DMS114 treated with DMSO at 0.1 percent for 48 hours (cell line): Measurements from ENCODE around the gene SMIM14.
"Not testable (repeated sequence)": the region's sequence is repeated elsewhere in the genome, so short reads cannot be mapped to it uniquely, and the experiment has no call there.

Source experiments
- DNase-seq: peaks from one replicate; lab custom pipeline; 2025; ENCODE audit not compliant: unreplicated experiment; lab: John Stamatoyannopoulos, UW

The SMIM14 gene

GRCh38 chr4:39606747-39607146 is 31.9 kb downstream of the SMIM14 start:
- DNase-seq = no peak

GRCh38 chr4:39597695-39598381 is 40.8 kb downstream of the SMIM14 start:
- DNase-seq = no peak

DNA sequence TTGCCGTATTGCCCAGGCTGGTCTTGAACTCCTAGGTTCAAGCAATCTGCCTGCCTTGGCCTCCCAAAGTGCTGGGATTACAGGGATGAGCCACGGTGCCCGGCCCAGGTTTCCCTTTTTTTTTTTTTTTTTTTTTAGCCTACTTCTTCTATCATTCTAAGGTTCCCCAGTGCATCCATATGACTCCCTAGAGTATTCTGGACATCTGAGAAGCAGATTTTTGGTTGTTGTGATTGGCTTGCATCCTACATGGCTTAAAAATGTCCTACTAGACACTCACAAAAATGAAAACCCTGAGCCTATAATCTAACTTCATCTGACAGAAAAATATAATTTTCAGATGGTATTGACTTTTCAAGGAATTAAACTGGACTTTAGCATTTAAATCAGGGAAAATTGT is 41.7 kb downstream of the SMIM14 start:
- no peak for DNase-seq

- no peak for DNase-seq
Measured at GRCh38 chr4:39591290-39591689, 47.4 kb downstream of the SMIM14 start.

GRCh38 chr4:39587881-39588280 is 50.8 kb downstream of the SMIM14 start:
- DNase-seq = no peak

DNA sequence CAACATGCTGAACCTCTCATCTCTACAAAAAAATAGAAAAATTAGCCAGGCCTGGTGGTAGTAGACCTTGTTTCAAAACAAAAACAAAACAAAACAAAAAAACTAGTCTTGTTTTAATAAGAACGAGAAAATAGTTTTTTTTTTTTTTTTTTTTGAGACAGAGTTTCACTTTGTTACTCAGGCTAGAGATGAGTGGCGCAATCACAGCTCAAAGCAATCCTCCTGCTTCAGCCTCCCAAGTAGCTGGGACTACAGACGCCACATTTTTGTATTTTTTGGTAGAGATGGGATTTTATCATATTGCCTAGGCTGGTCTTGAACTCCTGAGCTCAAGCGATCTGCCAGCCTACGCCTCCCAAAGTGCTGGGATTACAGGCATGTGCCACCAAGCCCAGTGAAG is 63.7 kb downstream of the SMIM14 start:
- no peak for DNase-seq

- DNase-seq = no peak
Measured at GRCh38 chr4:39571504-39571903, 67.2 kb downstream of the SMIM14 start.

DNA sequence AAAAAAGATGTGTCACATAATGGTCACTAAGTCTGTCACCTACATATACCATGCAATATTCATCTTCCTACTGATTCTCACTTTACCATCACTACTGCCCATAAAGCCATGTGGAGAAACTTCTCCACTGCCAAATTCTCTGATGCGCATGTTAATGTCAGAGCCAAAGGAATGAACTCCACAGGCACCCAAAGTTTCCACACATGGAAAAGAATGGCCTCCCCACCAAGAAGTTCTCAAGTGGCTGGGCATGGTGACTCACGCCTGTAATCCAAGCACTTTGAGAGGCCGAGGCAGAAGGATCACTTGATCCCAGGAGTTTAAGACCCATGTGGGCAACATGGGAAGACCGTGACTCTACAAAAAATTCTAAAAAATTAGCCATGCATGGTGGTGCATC is 67.6 kb downstream of the SMIM14 start:
- DNase-seq = no peak

DNA sequence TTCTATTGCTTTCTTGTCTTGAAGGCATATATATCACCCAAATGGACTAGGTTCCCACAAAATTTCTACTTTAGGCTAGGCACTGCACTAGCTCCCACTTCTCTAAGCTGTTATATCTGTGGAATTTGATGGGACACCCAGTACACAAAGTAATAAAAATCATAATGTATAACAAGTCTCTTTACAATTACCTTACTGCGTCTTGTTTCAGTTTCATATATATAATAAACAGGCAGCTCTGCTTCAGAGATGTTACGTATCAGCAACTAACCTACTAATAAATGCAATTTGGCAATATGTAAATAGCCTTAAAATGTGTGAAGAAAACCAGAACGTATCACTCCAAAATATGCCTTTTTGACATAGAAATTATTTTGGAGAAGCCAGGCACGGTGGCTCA is 69.5 kb downstream of the SMIM14 start:
- no peak for DNase-seq

DNA sequence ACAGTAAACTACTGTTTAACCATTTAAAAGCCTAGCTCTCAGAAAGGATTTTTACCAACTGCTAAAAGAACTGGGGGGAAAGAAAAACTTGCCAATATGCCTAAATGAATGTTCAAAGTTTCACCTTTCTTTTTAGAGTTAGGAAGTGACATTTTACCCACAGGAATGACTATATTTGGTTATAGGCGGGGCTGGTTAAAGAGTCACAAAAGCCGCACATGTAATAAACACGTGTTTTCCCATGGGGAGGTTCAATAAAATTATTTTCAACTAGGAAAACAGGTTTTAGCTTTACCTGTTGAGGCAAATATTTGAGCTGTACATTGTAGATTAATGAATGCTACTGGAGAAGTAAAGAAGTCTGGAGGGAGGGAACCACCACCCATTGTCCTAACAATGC is 69.9 kb downstream of the SMIM14 start:
- DNase-seq = no peak

DNA sequence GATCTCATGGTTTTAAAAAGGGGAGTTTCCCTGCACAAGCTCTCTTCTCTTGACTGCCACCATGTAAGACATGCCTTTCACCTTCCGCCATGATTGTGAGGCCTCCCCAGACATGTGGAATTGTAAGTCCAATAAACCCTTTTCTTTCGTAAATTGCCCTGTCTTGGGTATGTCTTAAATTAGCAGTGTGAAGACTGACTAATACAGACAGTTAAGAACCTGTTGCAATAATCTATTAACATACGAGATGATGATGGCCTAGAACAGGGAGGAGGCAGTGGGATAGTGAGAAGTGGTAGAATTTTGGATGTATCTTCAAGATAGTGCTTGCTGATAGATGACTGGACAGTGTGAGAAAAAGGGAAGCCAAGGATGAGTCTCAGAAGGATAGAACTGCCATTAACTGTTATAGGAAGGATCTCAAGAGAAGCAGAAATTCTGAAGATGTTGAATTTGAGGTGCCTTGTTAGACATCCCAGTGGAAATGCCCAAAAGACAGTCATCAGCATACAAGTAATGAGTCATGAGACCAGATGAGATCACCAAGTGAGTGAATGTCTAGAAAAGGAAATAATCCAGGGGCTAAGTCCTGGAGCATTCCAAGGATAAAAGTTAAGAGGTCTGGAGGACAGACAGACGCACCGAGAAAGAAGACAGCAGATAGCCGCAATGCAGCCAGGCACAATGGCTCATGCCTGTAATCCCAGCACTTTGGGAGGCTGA is 72.6 kb downstream of the SMIM14 start:
- DNase-seq = no peak

GRCh38 chr4:39563346-39563847 is 75.3 kb downstream of the SMIM14 start:
- DNase-seq = no peak

- no peak for DNase-seq
Measured at GRCh38 chr4:39562792-39563191, 75.9 kb downstream of the SMIM14 start.

DNA sequence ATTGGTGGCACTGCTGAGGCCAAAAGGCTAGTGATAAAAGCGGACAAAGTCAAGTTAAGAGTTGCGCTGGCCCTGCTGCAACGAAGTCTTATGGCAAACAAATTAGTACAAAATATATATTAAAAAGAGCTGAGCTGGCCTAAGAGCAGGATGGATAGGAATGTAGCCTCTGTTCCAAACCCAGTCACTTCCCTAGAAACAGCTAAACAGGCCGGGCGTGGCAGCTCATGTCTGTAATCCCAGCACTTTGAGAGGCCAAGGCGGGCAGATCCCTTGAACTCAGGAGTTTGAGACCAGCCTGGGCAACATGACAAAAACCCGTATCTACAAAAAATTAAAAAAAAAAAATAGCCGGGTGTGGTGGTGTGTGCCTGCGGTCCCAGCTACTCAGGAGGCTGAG is 79.0 kb downstream of the SMIM14 start:
- no peak for DNase-seq

- no peak for DNase-seq
Measured at GRCh38 chr4:39555472-39555871, 83.2 kb downstream of the SMIM14 start.

DNA sequence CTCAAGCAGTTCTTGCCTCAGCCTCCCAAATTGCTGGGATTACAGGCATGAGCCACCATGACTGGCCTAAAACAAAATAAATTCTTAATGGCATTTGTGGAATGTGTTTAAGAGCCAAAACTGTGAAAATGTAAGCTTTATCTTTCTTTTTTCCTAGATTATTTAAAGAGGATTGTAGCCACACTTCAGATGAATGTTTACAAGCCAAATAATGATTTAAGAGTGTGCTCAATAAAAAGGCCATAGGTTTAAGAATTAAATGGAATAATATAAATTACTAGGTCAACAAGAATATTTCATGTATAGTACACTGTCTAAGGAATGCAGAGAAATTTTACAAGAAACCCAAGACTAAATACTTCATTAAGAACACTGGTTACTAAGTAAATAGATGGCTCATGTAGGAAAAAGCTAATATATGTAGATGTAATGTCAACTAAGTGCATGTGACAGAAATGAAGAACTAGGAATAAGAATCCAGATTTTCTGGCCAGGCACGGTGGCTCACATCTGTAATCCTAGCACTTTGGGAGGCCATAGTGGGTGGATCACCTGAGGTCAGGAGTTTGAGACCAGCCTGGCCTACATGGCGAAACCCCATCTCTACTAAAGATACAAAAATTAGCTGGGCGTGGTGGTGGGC is 90.1 kb downstream of the SMIM14 start:
- DNase-seq = no peak

DNA sequence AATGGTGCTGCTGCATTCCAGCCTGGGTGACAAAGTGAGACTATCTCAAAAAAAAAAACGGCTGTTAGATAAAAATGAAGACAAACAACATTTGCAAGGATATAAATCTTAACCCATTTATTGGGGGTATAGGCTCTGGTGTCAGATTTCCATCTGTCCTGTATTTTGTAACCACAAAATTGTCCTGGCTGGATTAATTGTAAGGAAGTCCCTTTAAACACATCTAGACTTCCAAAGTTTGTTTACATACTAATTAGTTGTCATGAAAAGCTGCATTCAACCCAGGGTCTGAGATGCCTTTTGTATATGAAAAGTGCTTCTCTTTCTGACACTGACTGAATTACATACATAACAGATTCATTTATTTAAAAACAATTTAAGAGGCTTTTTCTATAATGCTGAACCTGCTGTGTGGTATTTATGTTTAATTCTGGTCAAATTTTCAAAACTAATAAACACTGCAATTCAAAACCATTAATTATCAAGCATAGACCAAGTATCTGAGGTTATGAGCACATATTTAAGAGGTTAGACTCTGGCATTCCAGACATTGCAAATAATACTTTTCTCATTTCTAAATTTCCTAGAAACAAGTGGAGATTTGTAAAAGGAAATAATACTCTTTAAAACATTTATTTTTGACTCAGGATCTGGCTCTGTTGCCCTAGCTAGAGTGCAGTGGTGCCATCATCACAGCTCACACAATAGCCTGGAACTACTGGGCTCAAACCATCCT is 93.9 kb downstream of the SMIM14 start:
- DNase-seq = no peak

GRCh38 chr4:39544080-39544479 is 94.6 kb downstream of the SMIM14 start:
- DNase-seq = not testable (repeated sequence)

GRCh38 chr4:39543034-39543433 is 95.6 kb downstream of the SMIM14 start:
- DNase-seq = no peak

GRCh38 chr4:39542611-39543012 is 96.1 kb downstream of the SMIM14 start:
- no peak for DNase-seq

DNA sequence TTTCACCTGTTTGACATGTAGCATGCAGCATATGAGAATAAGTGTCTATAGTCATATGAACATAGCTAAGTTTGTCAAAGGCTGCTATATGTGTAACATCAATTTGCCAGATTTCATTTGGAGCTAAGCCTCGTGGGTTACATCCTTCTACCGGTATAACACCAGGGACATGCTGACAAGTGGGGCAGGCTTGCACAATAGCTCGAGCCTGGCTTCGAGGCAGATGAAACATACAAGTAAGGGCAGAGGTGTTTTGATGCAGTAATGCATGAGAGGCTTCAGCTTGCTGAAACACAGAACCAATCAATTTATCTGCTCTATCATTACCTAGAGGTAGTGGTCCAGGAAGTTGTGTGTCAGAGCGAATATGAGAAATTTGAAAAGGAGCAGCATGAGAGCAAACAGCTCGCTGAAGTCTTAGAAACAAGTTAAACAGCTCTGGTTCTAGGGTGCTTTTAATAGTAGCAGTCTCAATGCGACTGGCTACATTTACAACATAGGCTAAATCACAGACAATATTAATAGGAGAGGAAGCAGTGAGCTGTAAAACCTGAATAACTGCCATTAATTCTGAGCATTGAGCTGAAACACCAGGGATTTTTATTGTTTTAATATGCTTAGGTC is 96.6 kb downstream of the SMIM14 start:
- DNase-seq = no peak
